Activated CD4-positive, alpha-beta T cell treated with anti-CD3 and anti-CD28 coated beads for 24 hours (primary cell): ENCODE results near the gene AKAP7.
"Not testable (repeated sequence)": the region's sequence is repeated elsewhere in the genome, so short reads cannot be mapped to it uniquely, and the experiment has no call there.

Source experiments
- DNase-seq, 2 donors: peaks; one replicate each; pipeline ENCODE4 v3.0.0-alpha.2; 2020; ENCODE audit warnings: low read depth in 2 of 2

AKAP7 gene

GRCh38 chr6:131251590-131252199 is 116.4 kb downstream of the AKAP7 start:
- no peak for DNase-seq

DNA sequence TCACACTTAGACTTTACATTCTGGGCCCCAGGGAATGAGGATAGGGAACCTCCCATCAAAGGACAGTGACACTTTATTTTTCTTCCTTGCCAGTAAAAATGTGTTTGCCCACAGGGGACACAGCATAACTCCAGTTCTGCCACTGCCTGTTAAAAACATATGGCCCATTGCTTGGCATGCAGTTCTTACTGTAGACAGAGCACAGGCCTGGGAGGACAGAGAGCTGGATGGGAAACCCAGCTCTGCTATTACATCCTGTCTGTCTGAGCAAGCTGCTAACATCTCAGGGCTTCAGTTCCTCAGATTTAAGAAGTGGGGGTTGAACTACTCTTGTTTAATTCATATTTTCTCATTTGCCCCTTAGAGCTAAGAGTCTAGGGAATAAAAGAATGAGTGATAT is 120.2 kb downstream of the AKAP7 start:
- no peak for DNase-seq

GRCh38 chr6:131255911-131256310 is 120.6 kb downstream of the AKAP7 start:
- DNase-seq, result no peak

- DNase-seq, result no peak
Measured at GRCh38 chr6:131257104-131257503, 121.8 kb downstream of the AKAP7 start.

GRCh38 chr6:131258010-131258652 is 122.9 kb downstream of the AKAP7 start:
- DNase-seq, result no peak

GRCh38 chr6:131258816-131259476 is 123.7 kb downstream of the AKAP7 start:
- no peak for DNase-seq

GRCh38 chr6:131260960-131261359 is 125.7 kb downstream of the AKAP7 start:
- not testable (repeated sequence) for DNase-seq

- DNase-seq, result no peak
Measured at GRCh38 chr6:131262060-131262459, 126.8 kb downstream of the AKAP7 start.

- no peak for DNase-seq
Measured at GRCh38 chr6:131265939-131266338, 130.7 kb downstream of the AKAP7 start.

GRCh38 chr6:131268303-131268702 is 133.0 kb downstream of the AKAP7 start:
- DNase-seq, result no peak

- DNase-seq, result no peak
Measured at GRCh38 chr6:131269565-131270391, 134.5 kb downstream of the AKAP7 start.

GRCh38 chr6:131270534-131270933 is 135.3 kb downstream of the AKAP7 start:
- no peak for DNase-seq

GRCh38 chr6:131275273-131275672 is 140.0 kb downstream of the AKAP7 start:
- no peak for DNase-seq

DNA sequence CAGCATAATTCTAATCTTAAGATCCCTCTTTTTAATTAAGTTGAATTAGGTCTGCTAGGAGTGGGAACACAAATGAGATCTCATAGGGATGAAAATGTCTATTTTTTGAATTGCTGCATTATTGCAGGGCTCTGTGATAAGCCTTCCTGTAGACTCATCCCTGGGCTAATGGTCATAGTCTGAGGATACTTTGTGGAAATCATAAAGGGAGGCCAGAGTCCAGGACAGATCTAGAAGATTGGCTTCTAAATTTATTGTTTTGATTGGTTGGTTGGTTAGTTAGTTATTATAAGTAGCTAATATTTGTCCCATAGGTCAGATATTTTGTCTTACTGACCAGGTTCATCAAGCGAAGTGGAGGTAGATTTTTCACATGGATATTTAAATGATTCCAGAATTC is 142.3 kb downstream of the AKAP7 start:
- no peak for DNase-seq

DNA sequence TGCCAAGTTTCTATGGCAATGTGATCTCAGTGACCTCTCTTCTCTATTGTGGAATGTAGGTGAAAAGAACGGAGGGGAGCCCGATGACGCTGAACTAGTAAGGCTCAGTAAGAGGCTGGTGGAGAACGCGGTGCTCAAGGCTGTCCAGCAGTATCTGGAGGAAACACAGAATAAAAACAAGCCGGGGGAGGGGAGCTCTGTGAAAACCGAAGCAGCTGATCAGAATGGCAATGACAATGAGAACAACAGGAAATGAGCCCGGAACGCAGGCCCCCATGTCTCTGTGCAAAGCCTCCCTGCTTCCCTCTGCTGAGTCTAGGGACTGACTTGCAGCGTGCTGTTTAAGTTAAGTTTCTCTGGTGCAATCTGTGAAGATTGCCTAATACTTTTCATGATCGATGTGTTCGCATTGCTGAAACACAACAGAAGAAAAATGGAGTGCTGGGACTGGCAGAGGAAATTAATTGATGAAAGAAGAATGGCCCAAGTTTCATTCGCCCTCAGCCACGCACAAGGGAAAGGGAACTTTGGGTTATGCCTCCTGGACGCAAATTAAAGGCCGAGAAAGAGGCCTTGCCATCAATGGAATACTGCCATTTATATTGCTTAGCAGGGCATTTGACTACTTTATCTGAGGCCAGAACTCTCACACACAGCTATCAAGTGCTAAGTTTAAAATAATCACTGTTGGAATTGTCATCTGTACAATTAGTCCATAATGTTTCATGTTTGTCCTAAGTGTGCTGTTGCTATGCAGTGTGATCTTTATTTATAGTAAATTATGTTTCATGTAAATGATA is 146.4 kb downstream of the AKAP7 start:
- DNase-seq, result peak; percentile 19 to 23

GRCh38 chr6:131282365-131282764 is 147.1 kb downstream of the AKAP7 start:
- DNase-seq, result no peak

- no peak for DNase-seq
Measured at GRCh38 chr6:131283466-131284175, 148.4 kb downstream of the AKAP7 start.

- DNase-seq, result no peak
Measured at GRCh38 chr6:131285548-131285947, 150.3 kb downstream of the AKAP7 start.

GRCh38 chr6:131286469-131287040 is 151.3 kb downstream of the AKAP7 start:
- no peak for DNase-seq

GRCh38 chr6:131288214-131288613 is 152.9 kb downstream of the AKAP7 start:
- DNase-seq, result no peak
